ENCODE data around the gene PRKAR2A.
"Not testable (repeated sequence)": the region's sequence is repeated elsewhere in the genome, so short reads cannot be mapped to it uniquely, and the experiment has no call there.

PRKAR2A gene

DNA sequence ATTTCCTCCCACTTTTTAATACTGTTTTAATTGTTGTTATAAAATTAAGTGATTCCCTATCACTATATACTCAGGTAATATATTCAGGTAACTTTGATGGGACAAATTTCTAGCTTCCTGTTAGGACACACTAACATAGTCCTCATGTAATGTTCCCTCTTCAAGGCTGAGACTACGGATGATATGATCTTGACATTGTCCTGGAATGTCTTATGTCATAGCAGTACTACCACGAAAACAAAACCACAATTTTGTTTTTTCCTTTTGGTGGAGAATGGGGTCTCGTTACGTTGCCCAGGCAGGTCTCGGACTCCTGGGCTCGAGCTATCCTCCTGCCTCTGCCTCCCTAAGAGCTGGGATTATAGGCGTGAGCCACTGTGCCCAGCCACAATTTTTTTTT lies 103.9 kb downstream of the PRKAR2A start:
- Histone ChIP-seq H3K4me3 (replicated peaks; ENCODE audit: insufficient read depth, low read length) (no peak overlapping the region), H3K27me3 (ENCODE audit: insufficient read depth, poor library complexity, severe bottlenecking) (no peaks in the 10 kb centered on the region), H3K27ac (replicated peaks) (no peak overlapping the region)
- no peak for DNase-seq (ENCODE audit: low read depth in 1 of 2, low spot score in 1 of 2)
- no peak for TF ChIP-seq POLR2AphosphoS5 (IDR thresholded peaks at IDR 0.05; ENCODE audit: low read depth)
- TF ChIP-seq, protein P1, sequence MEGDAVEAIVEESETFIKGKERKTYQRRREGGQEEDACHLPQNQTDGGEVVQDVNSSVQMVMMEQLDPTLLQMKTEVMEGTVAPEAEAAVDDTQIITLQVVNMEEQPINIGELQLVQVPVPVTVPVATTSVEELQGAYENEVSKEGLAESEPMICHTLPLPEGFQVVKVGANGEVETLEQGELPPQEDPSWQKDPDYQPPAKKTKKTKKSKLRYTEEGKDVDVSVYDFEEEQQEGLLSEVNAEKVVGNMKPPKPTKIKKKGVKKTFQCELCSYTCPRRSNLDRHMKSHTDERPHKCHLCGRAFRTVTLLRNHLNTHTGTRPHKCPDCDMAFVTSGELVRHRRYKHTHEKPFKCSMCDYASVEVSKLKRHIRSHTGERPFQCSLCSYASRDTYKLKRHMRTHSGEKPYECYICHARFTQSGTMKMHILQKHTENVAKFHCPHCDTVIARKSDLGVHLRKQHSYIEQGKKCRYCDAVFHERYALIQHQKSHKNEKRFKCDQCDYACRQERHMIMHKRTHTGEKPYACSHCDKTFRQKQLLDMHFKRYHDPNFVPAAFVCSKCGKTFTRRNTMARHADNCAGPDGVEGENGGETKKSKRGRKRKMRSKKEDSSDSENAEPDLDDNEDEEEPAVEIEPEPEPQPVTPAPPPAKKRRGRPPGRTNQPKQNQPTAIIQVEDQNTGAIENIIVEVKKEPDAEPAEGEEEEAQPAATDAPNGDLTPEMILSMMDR (IDR thresholded peaks at IDR 0.05; ENCODE audit: insufficient read depth, low read length), result no peak
- TF ChIP-seq, protein P2, sequence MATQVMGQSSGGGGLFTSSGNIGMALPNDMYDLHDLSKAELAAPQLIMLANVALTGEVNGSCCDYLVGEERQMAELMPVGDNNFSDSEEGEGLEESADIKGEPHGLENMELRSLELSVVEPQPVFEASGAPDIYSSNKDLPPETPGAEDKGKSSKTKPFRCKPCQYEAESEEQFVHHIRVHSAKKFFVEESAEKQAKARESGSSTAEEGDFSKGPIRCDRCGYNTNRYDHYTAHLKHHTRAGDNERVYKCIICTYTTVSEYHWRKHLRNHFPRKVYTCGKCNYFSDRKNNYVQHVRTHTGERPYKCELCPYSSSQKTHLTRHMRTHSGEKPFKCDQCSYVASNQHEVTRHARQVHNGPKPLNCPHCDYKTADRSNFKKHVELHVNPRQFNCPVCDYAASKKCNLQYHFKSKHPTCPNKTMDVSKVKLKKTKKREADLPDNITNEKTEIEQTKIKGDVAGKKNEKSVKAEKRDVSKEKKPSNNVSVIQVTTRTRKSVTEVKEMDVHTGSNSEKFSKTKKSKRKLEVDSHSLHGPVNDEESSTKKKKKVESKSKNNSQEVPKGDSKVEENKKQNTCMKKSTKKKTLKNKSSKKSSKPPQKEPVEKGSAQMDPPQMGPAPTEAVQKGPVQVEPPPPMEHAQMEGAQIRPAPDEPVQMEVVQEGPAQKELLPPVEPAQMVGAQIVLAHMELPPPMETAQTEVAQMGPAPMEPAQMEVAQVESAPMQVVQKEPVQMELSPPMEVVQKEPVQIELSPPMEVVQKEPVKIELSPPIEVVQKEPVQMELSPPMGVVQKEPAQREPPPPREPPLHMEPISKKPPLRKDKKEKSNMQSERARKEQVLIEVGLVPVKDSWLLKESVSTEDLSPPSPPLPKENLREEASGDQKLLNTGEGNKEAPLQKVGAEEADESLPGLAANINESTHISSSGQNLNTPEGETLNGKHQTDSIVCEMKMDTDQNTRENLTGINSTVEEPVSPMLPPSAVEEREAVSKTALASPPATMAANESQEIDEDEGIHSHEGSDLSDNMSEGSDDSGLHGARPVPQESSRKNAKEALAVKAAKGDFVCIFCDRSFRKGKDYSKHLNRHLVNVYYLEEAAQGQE (IDR thresholded peaks at IDR 0.05; ENCODE audit: insufficient replicate concordance, low read depth), result no peak
- no peak for TF ChIP-seq GABPA (IDR thresholded peaks at IDR 0.05; ENCODE audit: low read depth)
- TF ChIP-seq SPI1 (IDR thresholded peaks at IDR 0.05; ENCODE audit: borderline replicate concordance, low read depth), result no peak

DNA sequence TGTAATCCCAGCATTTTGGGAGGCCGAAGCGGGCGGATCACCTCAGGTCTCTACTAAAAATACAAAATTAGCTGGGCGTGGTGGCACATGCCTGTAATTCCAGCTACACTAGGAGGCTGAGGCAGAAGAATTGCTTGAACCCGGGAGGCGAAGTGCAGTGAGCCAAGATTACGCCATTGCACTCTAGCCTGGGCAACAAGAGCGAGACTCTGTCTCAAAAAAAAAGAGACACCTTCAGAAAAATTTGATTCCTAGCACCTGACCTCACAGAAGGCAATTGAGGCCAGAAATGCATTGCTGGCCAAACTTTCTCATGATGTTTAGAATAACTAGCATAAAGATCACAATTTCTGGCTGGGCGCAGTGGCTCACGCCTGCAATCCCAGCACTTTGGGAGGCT lies 106.4 kb downstream of the PRKAR2A start:
- not testable (repeated sequence) for H3K27ac ChIP-seq (replicated peaks); H3K27me3 ChIP-seq (ENCODE audit: insufficient read depth, poor library complexity, severe bottlenecking); H3K4me3 ChIP-seq (replicated peaks; ENCODE audit: insufficient read depth, low read length); DNase-seq (ENCODE audit: low read depth in 1 of 2, low spot score in 1 of 2)

DNA sequence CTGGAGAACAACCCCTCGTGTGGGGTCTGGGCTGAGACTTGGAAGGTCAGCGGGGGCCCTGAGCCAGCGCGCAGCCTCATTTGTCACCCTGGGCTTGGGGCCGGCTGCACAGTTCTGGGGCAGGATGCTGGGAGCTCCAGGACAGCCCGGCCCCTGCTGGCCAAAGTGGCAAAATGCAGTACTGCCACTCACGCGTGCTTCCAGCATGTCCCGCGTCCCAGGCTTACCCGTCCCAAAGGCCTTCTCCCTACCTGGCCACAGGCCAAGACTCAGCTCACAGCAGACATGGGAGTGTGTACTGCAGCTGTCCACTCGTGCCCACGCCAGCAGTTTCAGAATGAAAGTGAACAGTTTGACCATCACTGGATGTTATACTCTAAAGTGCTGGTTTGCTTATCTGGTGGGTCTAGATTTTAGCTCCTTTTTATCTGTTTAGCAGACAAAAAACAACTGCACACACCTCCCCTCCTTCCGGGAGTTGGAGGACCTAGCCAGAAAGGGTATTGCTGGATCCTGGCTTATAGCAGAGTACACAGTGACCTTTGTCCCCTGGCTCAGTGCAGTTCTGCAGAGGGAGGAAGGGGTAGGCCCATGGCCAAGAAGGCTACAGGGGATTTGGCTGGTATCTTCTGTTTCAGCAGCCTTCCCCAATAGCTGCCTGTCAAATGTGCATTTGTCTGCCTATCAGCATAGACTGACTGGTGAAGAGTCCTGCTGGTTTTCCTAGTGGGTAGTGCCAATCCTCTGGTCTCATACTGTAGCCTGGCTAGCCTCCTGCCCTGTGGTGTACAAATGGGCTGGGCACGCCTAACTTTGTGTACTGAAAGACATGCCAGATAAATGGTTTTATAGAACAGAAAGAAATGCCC lies 107.5 kb downstream of the PRKAR2A start:
- no peaks in the 10 kb centered on the region for H3K27me3 ChIP-seq (ENCODE audit: insufficient read depth, poor library complexity, severe bottlenecking)
- TF ChIP-seq, protein P1 (IDR thresholded peaks at IDR 0.05; ENCODE audit: insufficient read depth, low read length), result peak; percentile 69
- no peak for TF ChIP-seq GABPA (IDR thresholded peaks at IDR 0.05; ENCODE audit: low read depth)
- TF ChIP-seq POLR2AphosphoS5 (IDR thresholded peaks at IDR 0.05; ENCODE audit: low read depth), result no peak
- TF ChIP-seq, protein P2 (IDR thresholded peaks at IDR 0.05; ENCODE audit: insufficient replicate concordance, low read depth), result no peak
- no peak for TF ChIP-seq SPI1 (IDR thresholded peaks at IDR 0.05; ENCODE audit: borderline replicate concordance, low read depth)
- DNase-seq (ENCODE audit: low read depth in 1 of 2, low spot score in 1 of 2), result peak in 1 of 2 experiments; percentile 58
- no peak overlapping the region for H3K27ac ChIP-seq (replicated peaks)
- H3K4me3 ChIP-seq (replicated peaks; ENCODE audit: insufficient read depth, low read length), result no peak overlapping the region

DNA sequence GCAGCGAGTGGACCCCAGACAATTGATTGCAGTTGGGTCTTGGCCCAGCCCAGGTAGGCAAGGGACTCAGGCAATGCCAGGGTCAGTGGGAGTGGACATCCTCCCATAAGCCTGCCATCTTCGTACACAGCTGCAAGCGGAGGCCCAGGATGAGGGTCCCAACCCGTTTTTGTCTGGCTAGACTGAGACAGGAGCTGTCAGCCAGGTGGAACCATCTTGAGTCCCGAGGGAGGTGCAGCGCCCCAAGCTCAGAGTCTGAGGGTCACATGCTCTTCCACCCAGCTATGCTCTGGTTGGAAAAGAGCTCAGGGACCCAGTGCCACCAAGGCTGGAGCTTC lies 108.1 kb downstream of the PRKAR2A start:
- no peak for TF ChIP-seq GABPA (IDR thresholded peaks at IDR 0.05; ENCODE audit: low read depth)
- TF ChIP-seq, protein P1 (IDR thresholded peaks at IDR 0.05; ENCODE audit: insufficient read depth, low read length), result no peak
- TF ChIP-seq, protein P2 (IDR thresholded peaks at IDR 0.05; ENCODE audit: insufficient replicate concordance, low read depth), result no peak
- no peak for TF ChIP-seq SPI1 (IDR thresholded peaks at IDR 0.05; ENCODE audit: borderline replicate concordance, low read depth)
- no peak for DNase-seq (ENCODE audit: low read depth in 1 of 2, low spot score in 1 of 2)
- Histone ChIP-seq H3K4me3 (replicated peaks; ENCODE audit: insufficient read depth, low read length) (no peak overlapping the region), H3K27ac (replicated peaks) (no peak overlapping the region), H3K27me3 (ENCODE audit: insufficient read depth, poor library complexity, severe bottlenecking) (no peaks in the 10 kb centered on the region)
